GM12878 (cell line): ENCODE results near the gene LMX1B. TPM values are rescaled to one million over a fixed set of nuclear protein-coding genes. Genes with fewer than 3 reads are reported as not detected.

Experiments used
- ATAC-seq: fragments of 200-7000 bp; cut with Tn5 transposase; 3 replicates; pipeline ENCODE4 v1.9.1; 2020; ENCODE audit warnings: mild to moderate bottlenecking, moderate library complexity
- BruUV-seq: library from RNA; stranded (reverse); fragments of 400-500 nt; replicated peaks from 2 replicates; lab custom pipeline; 2021; lab: Mats Ljungman, UMichigan
- CTCF ChIA-PET: fragments of 300-600 bp; sonication (Branson Sonifier 250); formaldehyde crosslinking; extraction: SDS; loops from one replicate; lab custom pipeline; 2021; ENCODE audit warnings: inconsistent platforms; lab: Yijun Ruan, JAX
- POLR2A ChIA-PET: fragments of 350-600 bp; formaldehyde crosslinking; extraction: SDS; loops from one replicate; lab custom pipeline; 2021; ENCODE audit warnings: inconsistent platforms; lab: Charles Lee
- RAD21 ChIA-PET: fragments of 300-600 bp; sonication (Branson Sonifier 250); formaldehyde crosslinking; loops from one replicate; lab custom pipeline; 2023; ENCODE audit warnings: antibody characterized with exemption; ENCODE audit not compliant: unreplicated experiment; lab: Charles Lee
- SMC1A ChIA-PET: fragments of 300-600 bp; sonication (Branson Sonifier 250); formaldehyde crosslinking; loops from one replicate; lab custom pipeline; 2023; ENCODE audit not compliant: unreplicated experiment, uncharacterized antibody; lab: Charles Lee
- DNase-seq: peaks from one replicate; pipeline ENCODE4 v3.0.0-alpha.2; 2011; ENCODE audit warnings: low read depth, low spot score
- FAIRE-seq: peaks from 3 replicates; lab custom pipeline; 2011; peaks lifted over from hg19 to GRCh38; lab: Jason Lieb, UNC
- H2AFZ ChIP-seq: 2 replicates; pipeline ENCODE4 v1.6.0; 2011; ENCODE audit warnings: low read depth, low read length, control low read depth; ENCODE audit not compliant: control insufficient read depth
- H3K27ac ChIP-seq: 2 replicates; pipeline ENCODE4 v1.5.1; 2011; ENCODE audit warnings: control low read depth; ENCODE audit not compliant: control insufficient read depth, insufficient read depth
- H3K27me3 ChIP-seq, 2 experiments: replicated peaks in 1 of 2; 2 replicates each; pipeline versions ENCODE4 v1.6.0 to v1.6.1; 2011; ENCODE audit warnings: low read length in 1 of 2; ENCODE audit not compliant: control insufficient read depth in 2 of 2, insufficient read depth in 2 of 2
- H3K36me3 ChIP-seq, 2 experiments: 2 replicates each; pipeline ENCODE4 v1.5.1; 2011; ENCODE audit warnings: low read length in 1 of 2; ENCODE audit not compliant: control insufficient read depth in 2 of 2, insufficient read depth in 2 of 2
- H3K4me1 ChIP-seq: 2 replicates; pipeline ENCODE4 v1.6.1; 2011; ENCODE audit warnings: mild to moderate bottlenecking, low read length, moderate library complexity, mixed read lengths; ENCODE audit not compliant: control insufficient read depth, insufficient read depth
- H3K4me2 ChIP-seq: 2 replicates; pipeline ENCODE4 v1.6.0; 2011; ENCODE audit warnings: control low read depth; ENCODE audit not compliant: control insufficient read depth, insufficient read depth
- H3K4me3 ChIP-seq: fragments of 200-600 bp; sonication (generic); 2 replicates; pipeline ENCODE4 v1.5.1; 2016
- H3K79me2 ChIP-seq: 2 replicates; pipeline ENCODE4 v1.6.0; 2011; ENCODE audit warnings: low read length; ENCODE audit not compliant: control insufficient read depth, insufficient read depth
- H3K9ac ChIP-seq: 2 replicates; pipeline ENCODE4 v1.8.0; 2011; ENCODE audit warnings: low read length, control low read depth, mixed read lengths; ENCODE audit not compliant: control insufficient read depth, insufficient read depth
- H3K9me3 ChIP-seq: replicated peaks from 3 replicates; pipeline ENCODE4 v1.5.1; 2011; ENCODE audit warnings: mild to moderate bottlenecking, low read length; ENCODE audit not compliant: control insufficient read depth, insufficient read depth
- H4K20me1 ChIP-seq: 2 replicates; pipeline ENCODE4 v1.6.0; 2011; ENCODE audit not compliant: control insufficient read depth, insufficient read depth
- ASH2L ChIP-seq: fragments of 300-600, 200-600 bp; sonication (generic); IDR thresholded peaks from 2 replicates; pipeline ENCODE4 v1.6.1; 2017; ENCODE audit warnings: low read depth, mild to moderate bottlenecking, borderline replicate concordance
- BACH1 ChIP-seq: fragments of 450-650 bp; IDR thresholded peaks from 2 replicates; pipeline ENCODE4 v1.6.1; 2017; ENCODE audit warnings: mild to moderate bottlenecking, borderline replicate concordance
- BCL11A ChIP-seq: IDR thresholded peaks from 2 replicates; pipeline ENCODE4 v1.6.1; 2011; ENCODE audit warnings: low read depth, low read length
- CHD2 ChIP-seq: IDR thresholded peaks from 2 replicates; pipeline ENCODE4 v1.6.1; 2011; ENCODE audit warnings: low read depth, low read length, improper control_type of control experiment, borderline replicate concordance
- EED ChIP-seq: sonication (generic); IDR thresholded peaks from 2 replicates; pipeline ENCODE4 v1.6.1; 2016; ENCODE audit warnings: antibody characterized with exemption, low read depth
- JUND ChIP-seq: IDR thresholded peaks from 2 replicates; pipeline ENCODE4 v1.6.1; 2012; ENCODE audit warnings: low read depth, mild to moderate bottlenecking, low read length, improper control_type of control experiment, moderate library complexity
- MAX ChIP-seq: IDR thresholded peaks from 2 replicates; pipeline ENCODE4 v1.6.1; 2012; ENCODE audit warnings: low read depth, low read length, improper control_type of control experiment
- NBN ChIP-seq: fragments of 450-650 bp; IDR thresholded peaks from 2 replicates; pipeline ENCODE4 v1.6.1; 2016
- NFIC ChIP-seq: IDR thresholded peaks from 2 replicates; pipeline ENCODE4 v1.6.1; 2012; ENCODE audit warnings: low read depth, mild to moderate bottlenecking, inconsistent platforms, low read length, moderate library complexity
- NR2C2 ChIP-seq: IDR thresholded peaks from 2 replicates; pipeline ENCODE4 v1.6.1; 2011; ENCODE audit warnings: borderline replicate concordance, low read depth; ENCODE audit not compliant: control insufficient read depth, insufficient read length
- SIX5 ChIP-seq: IDR thresholded peaks from 2 replicates; pipeline ENCODE4 v1.6.1; 2011; ENCODE audit warnings: mild to moderate bottlenecking, low read depth, low read length, moderate library complexity; ENCODE audit not compliant: severe bottlenecking
- SMAD5 ChIP-seq: IDR thresholded peaks from 2 replicates; pipeline ENCODE4 v1.6.1; 2016; ENCODE audit warnings: antibody characterized with exemption, low read depth
- TBL1XR1 ChIP-seq: IDR thresholded peaks from 2 replicates; pipeline ENCODE4 v1.6.1; 2012; ENCODE audit warnings: low read depth, low read length, improper control_type of control experiment
- ZBTB4 ChIP-seq: fragments of 450-650 bp; formaldehyde crosslinking; IDR thresholded peaks from 2 replicates; pipeline ENCODE4 v1.4.0; 2022; ENCODE audit warnings: mild to moderate bottlenecking, moderate library complexity
- ZBTB40 ChIP-seq: fragments of 450-650 bp; IDR thresholded peaks from 2 replicates; pipeline ENCODE4 v1.6.1; 2016; ENCODE audit warnings: mild to moderate bottlenecking, moderate library complexity, borderline replicate concordance
- WGBS: methylation state at CpG from one replicate; pipeline ENCODE4 v1.1.6; 2016; ENCODE audit warnings: low lambda C conversion rate; ENCODE audit not compliant: insufficient replicate concordance, insufficient coverage; ENCODE audit errors: missing lambda C conversion rate; 5-methylcytosine and 5-hydroxymethylcytosine counted together
- in situ Hi-C: fragments of 300-500 bp; cut with MboI; formaldehyde crosslinking; loops from 9 replicates; pipeline ENCODE4 v1.14.3; 2018; ENCODE audit warnings: mixed read lengths
- intact Hi-C: fragments of 100-400 bp; cut with micrococcal nuclease; formaldehyde crosslinking; loops from one replicate; pipeline ENCODE4 v1.14.2; 2022; ENCODE audit not compliant: unreplicated experiment
- polyA plus RNA-seq, 11 experiments: library from polyadenylated mRNA; depleted of rRNA in 4 of 11; unstranded in 6 of 11; stranded (reverse) in 5 of 11; fragments of >200 nt; fragmentation: Nextera tagmentation in 4 of 11; fragmentation: Illumina TruSeq in 1 of 11; extraction: Ambion mirVana in 4 of 11; extraction: Trizol in 1 of 11; gene quantifications; 1 replicate in 1 of 11; 2 replicates in 10 of 11; pipeline versions ENCODE4 v1.2.1 to v1.2.3, GENCODE V29; 2011 to 2016; ENCODE audit warnings: inconsistent platforms in 2 of 11, missing spikeins in 2 of 11, low read depth in 1 of 11
- total RNA-seq, 4 experiments: library from RNA; depleted of rRNA in 3 of 4; stranded (reverse); fragments of >200 nt in 3 of 4; fragmentation: Illumina TruSeq in 1 of 4; extraction: Trizol in 1 of 4; gene quantifications; 2 replicates each; pipeline versions ENCODE4 v1.2.1 to v1.2.3, GENCODE V29; 2013 to 2021

The LMX1B gene
- total and polyA plus RNA-seq, 10 of the 15 experiments (the other 5 are each of a cell fraction or from before 2014, with no cell fraction given), result not detected

- Histone ChIP-seq H3K36me3 (no peaks in the 10 kb centered on the region), H3K79me2 (no peaks in the 10 kb centered on the region), H3K27ac (no peak overlapping the region), H2AFZ (no peak overlapping the region), H3K4me3 (no peak overlapping the region), H4K20me1 (no peaks in the 10 kb centered on the region), H3K4me1 (no peaks in the 10 kb centered on the region), H3K9me3 (no peaks in the 10 kb centered on the region; the same call in 2 of the 3 replicates), H3K27me3 (no peaks in the 10 kb centered on the region), H3K9ac (no peak overlapping the region), H3K4me2 (no peak overlapping the region)
- intact Hi-C loops (no loop called here), in situ Hi-C loops (no loop called here)
- BruUV-seq, result no TSS peak
- FAIRE-seq (no peak), DNase-seq (no peak), ATAC-seq (no peak)
- CTCF ChIA-PET, result interaction anchor here (8.2 kb wide), 1 partner anchor 26 kb away, joined by 44 read pairs; no protein-coding TSS in a partner anchor
- WGBS, result 47% methylated on average over 3 of the region's 3 CpGs
- POLR2A ChIA-PET, result interaction anchor here (0.6 kb wide), 1 partner anchor 1668 kb away, joined by 5 read pairs; no protein-coding TSS in a partner anchor
- RAD21 ChIA-PET, result no interaction called here
- SMC1A ChIA-PET, result interaction anchor here (0.6 to 2.1 kb wide), 3 partner anchors 10 to 148 kb away, joined by 3 to 6 read pairs (median 3); no protein-coding TSS in a partner anchor
- TF ChIP-seq BCL11A (no peak), SMAD5 (no peak), EED (no peak), MAX (no peak), ZBTB40 (no peak), JUND (no peak), BACH1 (no peak), SIX5 (no peak), ASH2L (no peak), TBL1XR1 (no peak), ZBTB4 (CRISPR knock-in tag) (no peak), NBN (no peak), CHD2 (no peak), NFIC (no peak), NR2C2 (no peak)
Observed at GRCh38 chr9:126733005-126733404, 119.3 kb downstream of the LMX1B start.
